HCT116 (cell line): ENCODE results near the gene ZBTB20. TPM values are rescaled to one million over a fixed set of nuclear protein-coding genes. Genes with fewer than 3 reads are reported as not detected.

Source experiments
- ATAC-seq: fragments of 200-7000 bp; cut with Tn5 transposase; 2 replicates; pipeline ENCODE4 v1.9.1; 2020; ENCODE audit warnings: mild to moderate bottlenecking, moderate library complexity
- BruUV-seq: library from RNA; stranded (reverse); fragments of 400-500 nt; replicated peaks from 2 replicates; lab custom pipeline; 2021; lab: Mats Ljungman, UMichigan
- CTCF ChIA-PET: fragments of 300-600 bp; sonication (Branson Sonifier 250); formaldehyde crosslinking; loops from one replicate; lab custom pipeline; 2021; ENCODE audit warnings: antibody characterized with exemption; lab: Charles Lee
- POLR2A ChIA-PET: fragments of 300-600, 350-600 bp; sonication (Branson Sonifier 250); formaldehyde crosslinking; loops from one replicate; lab custom pipeline; 2021; ENCODE audit warnings: antibody characterized with exemption; lab: Charles Lee
- RAD21 ChIA-PET, 2 experiments: fragments of 300-600 bp; sonication (Branson Sonifier 250); formaldehyde crosslinking; loops; one replicate each; lab custom pipeline; 2023; ENCODE audit warnings: low total read pairs in 2 of 2; ENCODE audit not compliant: uncharacterized antibody in 2 of 2, unreplicated experiment in 2 of 2, low non-redundant PET in 1 of 2; lab: Charles Lee
- DNase-seq: peaks from one replicate; pipeline ENCODE4 v3.0.0-alpha.2; 2010; ENCODE audit warnings: low read depth, low spot score
- H2AFZ ChIP-seq: fragments of 200-600 bp; shearing (Covaris generic), sonication (generic); 2 replicates; pipeline ENCODE4 v1.6.1; 2017; ENCODE audit warnings: low read depth, mixed run types, mixed read lengths, antibody characterized with exemption, low read length; ENCODE audit not compliant: poor library complexity, severe bottlenecking
- H3K27ac ChIP-seq: 2 replicates; pipeline ENCODE4 v1.5.1; 2012; ENCODE audit warnings: low read depth, low read length
- H3K27me3 ChIP-seq: fragments of 200-600 bp; sonication (generic); 2 replicates; pipeline ENCODE4 v1.6.1; 2016; ENCODE audit warnings: mixed run types, low read length, mixed read lengths; ENCODE audit not compliant: insufficient read depth
- H3K36me3 ChIP-seq, 2 experiments: fragments of 200-500 bp in 1 of 2; fragments of 200-600 bp in 1 of 2; sonication (Bioruptor generic) in 1 of 2; sonication (generic) in 1 of 2; 2 replicates each; pipeline versions ENCODE4 v1.5.1 to v1.6.1; 2014 to 2016; ENCODE audit warnings: low read length in 2 of 2, inconsistent platforms in 1 of 2, mixed read lengths in 1 of 2, mixed run types in 1 of 2; ENCODE audit not compliant: insufficient read depth in 2 of 2, control insufficient read depth in 1 of 2
- H3K4me1 ChIP-seq, 2 experiments: fragments of 200-600 bp in 1 of 2; sonication (generic) in 1 of 2; 2 replicates each; pipeline versions ENCODE4 v1.5.1 to v1.6.1; 2012 to 2017; ENCODE audit warnings: low read length in 2 of 2, inconsistent platforms in 1 of 2, mild to moderate bottlenecking in 1 of 2, mixed read lengths in 1 of 2, mixed run types in 1 of 2, moderate library complexity in 1 of 2; ENCODE audit not compliant: insufficient read depth in 2 of 2, control insufficient read depth in 1 of 2
- H3K4me2 ChIP-seq: fragments of 200-600 bp; sonication (generic); 2 replicates; pipeline ENCODE4 v1.6.1; 2017; ENCODE audit warnings: mixed run types, low read length, mixed read lengths
- H3K4me3 ChIP-seq, 2 experiments: fragments of 200-600 bp in 1 of 2; sonication (generic) in 1 of 2; replicated peaks in 1 of 2; 2 replicates each; pipeline ENCODE4 v1.5.1; 2011 to 2016; ENCODE audit warnings: low read length in 2 of 2, control low read depth in 1 of 2, low read depth in 1 of 2, mild to moderate bottlenecking in 1 of 2, mixed read lengths in 1 of 2, mixed run types in 1 of 2
- H3K79me2 ChIP-seq: fragments of 200-600 bp; sonication (generic); 2 replicates; pipeline ENCODE4 v1.6.1; 2017; ENCODE audit warnings: mild to moderate bottlenecking, mixed run types, low read length, moderate library complexity, mixed read lengths; ENCODE audit not compliant: insufficient read depth
- H3K9ac ChIP-seq: fragments of 200-600 bp; sonication (generic); 2 replicates; pipeline ENCODE4 v1.6.1; 2016; ENCODE audit warnings: low read length, mixed read lengths
- H3K9me2 ChIP-seq: fragments of 200-600 bp; sonication (generic), shearing (Covaris generic); 2 replicates; pipeline ENCODE4 v1.6.1; 2017; ENCODE audit warnings: mixed run types, mild to moderate bottlenecking, moderate library complexity; ENCODE audit not compliant: insufficient read depth
- H3K9me3 ChIP-seq, 2 experiments: fragments of 200-500 bp in 1 of 2; fragments of 200-600 bp in 1 of 2; sonication (Bioruptor generic) in 1 of 2; sonication (generic) in 1 of 2; 2 replicates each; pipeline ENCODE4 v1.6.1; 2014 to 2017; ENCODE audit warnings: low read length in 2 of 2, mixed read lengths in 2 of 2, inconsistent platforms in 1 of 2, low read depth in 1 of 2, mild to moderate bottlenecking in 1 of 2, mixed run types in 1 of 2, moderate library complexity in 1 of 2; ENCODE audit not compliant: control insufficient read depth in 1 of 2, insufficient read depth in 1 of 2
- H4K20me1 ChIP-seq: fragments of 200-600 bp; sonication (generic), shearing (Covaris generic); 2 replicates; pipeline ENCODE4 v1.6.1; 2017; ENCODE audit warnings: mixed run types, mild to moderate bottlenecking, moderate library complexity; ENCODE audit not compliant: insufficient read depth
- ATF3 ChIP-seq: IDR thresholded peaks from 2 replicates; pipeline ENCODE4 v1.6.1; 2012
- CEBPB ChIP-seq: IDR thresholded peaks from 2 replicates; pipeline ENCODE4 v1.6.1; 2012; ENCODE audit warnings: low read depth
- CTCF ChIP-seq, 3 experiments: fragments of 200-600 bp in 1 of 3; sonication (generic) in 1 of 3; IDR thresholded peaks in 2 of 3; conservative IDR thresholded peaks in 1 of 3; 2 replicates each; pipeline ENCODE4 v1.5.1; 2012 to 2017; ENCODE audit warnings: low read depth in 2 of 3, low read length in 2 of 3, antibody characterized with exemption in 1 of 3, borderline replicate concordance in 1 of 3, control low read depth in 1 of 3, mild to moderate bottlenecking in 1 of 3, mixed read lengths in 1 of 3, mixed run types in 1 of 3, moderate library complexity in 1 of 3; ENCODE audit not compliant: insufficient read depth in 1 of 3
- EGR1 ChIP-seq: IDR thresholded peaks from 2 replicates; pipeline ENCODE4 v1.6.1; 2012; ENCODE audit warnings: low read depth
- ELF1 ChIP-seq: IDR thresholded peaks from 2 replicates; pipeline ENCODE4 v1.6.1; 2012; ENCODE audit warnings: low read depth, borderline replicate concordance
- EZH2phosphoT487 ChIP-seq: fragments of 200-600 bp; IDR thresholded peaks from 2 replicates; pipeline ENCODE4 v1.6.1; 2018; ENCODE audit warnings: antibody characterized with exemption, borderline replicate concordance
- MAX ChIP-seq: IDR thresholded peaks from 2 replicates; pipeline ENCODE4 v1.6.1; 2012
- POLR2A ChIP-seq: IDR thresholded peaks from 2 replicates; pipeline ENCODE4 v1.7.0; 2011; ENCODE audit warnings: borderline replicate concordance; ENCODE audit not compliant: insufficient read depth, insufficient read length; ENCODE audit errors: extremely low read depth
- POLR2AphosphoS5 ChIP-seq: IDR thresholded peaks from 2 replicates; pipeline ENCODE4 v1.6.1; 2011; ENCODE audit warnings: mild to moderate bottlenecking, low read depth, low read length, moderate library complexity
- RAD21 ChIP-seq: IDR thresholded peaks from 2 replicates; pipeline ENCODE4 v1.6.1; 2012; ENCODE audit warnings: low read depth, mild to moderate bottlenecking
- SIN3A ChIP-seq: IDR thresholded peaks from 2 replicates; pipeline ENCODE4 v1.6.1; 2012; ENCODE audit warnings: low read depth
- ZBTB33 ChIP-seq: IDR thresholded peaks from 2 replicates; pipeline ENCODE4 v1.6.1; 2011; ENCODE audit warnings: mild to moderate bottlenecking, low read length, moderate library complexity; ENCODE audit not compliant: insufficient replicate concordance; ENCODE audit errors: extremely low read depth
- ZFX ChIP-seq: fragments of 450-650 bp; IDR thresholded peaks from 2 replicates; pipeline ENCODE4 v1.6.1; 2017
- ZNF274 ChIP-seq: fragments of 200-500 bp; sonication (Bioruptor generic); IDR thresholded peaks from 2 replicates; pipeline ENCODE4 v1.6.1; 2014; ENCODE audit warnings: mild to moderate bottlenecking, low read depth, low read length, inconsistent platforms
- intact Hi-C: fragments of 100-400 bp; cut with micrococcal nuclease; formaldehyde crosslinking; loops from 2 replicates; pipeline ENCODE4 v1.10.0; 2022
- total RNA-seq: library from RNA; stranded (reverse); gene quantifications from one replicate; pipeline ENCODE4 v1.2.1, GENCODE V29; 2021; ENCODE audit not compliant: unreplicated experiment

The ZBTB20 gene
- total RNA-seq, 1 experiment from 2014 or later, result 42.1 TPM

- H3K9ac ChIP-seq, result no peak overlapping the region
- no peaks in the 10 kb centered on the region for H3K36me3 ChIP-seq
- DNase-seq (no peak), ATAC-seq (no peak)
- intact Hi-C loops, result no loop called here
- CTCF ChIA-PET, result no interaction called here
- POLR2A ChIA-PET, result no interaction called here
- no TSS peak for BruUV-seq
- H3K79me2 ChIP-seq, result no peaks in the 10 kb centered on the region
- no peak overlapping the region for H3K4me3 ChIP-seq
- H2AFZ ChIP-seq, result no peak overlapping the region
- no peaks in the 10 kb centered on the region for H3K9me3 ChIP-seq
- H4K20me1 ChIP-seq, result no peaks in the 10 kb centered on the region
- no peak overlapping the region for H3K27ac ChIP-seq
- H3K9me2 ChIP-seq, result no peaks in the 10 kb centered on the region
- no peaks in the 10 kb centered on the region for H3K4me1 ChIP-seq
- H3K27me3 ChIP-seq, result no peaks in the 10 kb centered on the region
- no peak overlapping the region for H3K4me2 ChIP-seq
- RAD21 ChIA-PET, result no interaction called here
- TF ChIP-seq ZBTB33 (no peak), POLR2AphosphoS5 (no peak), RAD21 (no peak), MAX (no peak), ZNF274 (no peak), ATF3 (no peak)
Measured at GRCh38 chr3:115102046-115102445, 45.0 kb downstream of the ZBTB20 start.

- no peak overlapping the region for H3K9ac ChIP-seq
- no peaks in the 10 kb centered on the region for H3K9me3 ChIP-seq
- no peaks in the 10 kb centered on the region for H3K36me3 ChIP-seq
- ChIA-PET POLR2A (no interaction called here), CTCF (no interaction called here), RAD21 (no interaction called here)
- DNase-seq, result no peak
- intact Hi-C loops, result no loop called here
- no peaks in the 10 kb centered on the region for H3K79me2 ChIP-seq
- no peak overlapping the region for H3K4me2 ChIP-seq
- no peaks in the 10 kb centered on the region for H4K20me1 ChIP-seq
- no TSS peak for BruUV-seq
- no peaks in the 10 kb centered on the region for H3K9me2 ChIP-seq
- ATAC-seq, result no peak
- H3K4me3 ChIP-seq, result no peak overlapping the region
- H2AFZ ChIP-seq, result no peak overlapping the region
- no peaks in the 10 kb centered on the region for H3K4me1 ChIP-seq
- H3K27ac ChIP-seq, result no peak overlapping the region
- TF ChIP-seq CTCF (IDR thresholded peaks at IDR 0.05 in 2 of 3, conservative IDR thresholded peaks at IDR 0.05 in 1 of 3; ENCODE audit: borderline replicate concordance in 1 of 3, insufficient read depth in 1 of 3, low read depth in 2 of 3, low read length in 2 of 3), result no peak
- TF ChIP-seq EZH2phosphoT487, result no peak
- no peak for TF ChIP-seq CEBPB
- no peak for TF ChIP-seq ATF3
- TF ChIP-seq EGR1, result no peak
- TF ChIP-seq SIN3A, result no peak
- no peak for TF ChIP-seq ZNF274
- TF ChIP-seq ZFX, result no peak
- TF ChIP-seq POLR2A, result no peak
- TF ChIP-seq ELF1, result no peak
- no peaks in the 10 kb centered on the region for H3K27me3 ChIP-seq
Measured at GRCh38 chr3:115100806-115101205, 46.3 kb downstream of the ZBTB20 start.
